ENCODE measurements around the gene DPP10. TPM values are rescaled to one million over a fixed set of nuclear protein-coding genes. Genes with fewer than 3 reads are reported as not detected.

The DPP10 gene
- total and polyA plus RNA-seq, 10 of the 15 experiments (the other 5 are each of a cell fraction or from before 2014, with no cell fraction given) = not detected

DNA sequence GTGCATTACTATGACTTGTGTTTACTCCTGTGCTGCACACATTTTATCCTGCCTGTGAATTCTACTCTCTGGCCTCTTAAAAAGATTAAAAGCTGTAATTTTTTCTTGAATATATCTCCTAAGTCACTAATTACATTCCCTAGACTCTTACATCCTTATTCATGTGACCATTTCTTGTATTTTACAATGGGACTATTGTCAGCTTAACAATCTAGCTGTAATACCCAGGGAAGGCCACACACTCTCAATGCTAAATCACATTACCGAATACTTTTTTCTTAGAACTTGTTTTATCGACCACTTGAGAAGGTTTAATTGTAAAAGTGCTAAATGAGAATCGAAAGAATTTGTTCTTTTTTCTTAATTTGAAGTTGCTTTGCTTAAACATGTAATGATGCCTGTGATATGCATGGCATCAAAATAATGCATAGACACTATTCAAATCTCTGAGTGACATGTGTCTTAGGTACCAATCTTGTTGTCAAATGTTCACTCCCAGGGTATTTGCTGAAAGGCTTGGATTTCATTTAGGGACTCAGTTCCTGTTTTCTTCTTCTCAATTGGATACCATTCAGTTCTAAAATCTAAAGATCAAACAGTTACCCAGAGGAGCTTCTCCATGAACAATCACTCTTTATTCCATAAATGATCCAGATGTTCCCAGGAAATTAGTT lies 498.5 kb downstream of the DPP10 start:
- ATAC-seq = no peak
- intact Hi-C loops (cut with micrococcal nuclease; ENCODE audit: unreplicated experiment) = loop anchor here (1.0 kb wide), 1 partner anchor 48 kb away; no protein-coding TSS in a partner anchor
- no TSS peak for BruUV-seq (replicated peaks)
- in situ Hi-C loops (cut with MboI) = no loop called here
- Histone ChIP-seq H3K27ac (ENCODE audit: control insufficient read depth, insufficient read depth) (no peak overlapping the region), H3K27me3 (replicated peaks in 1 of 2; ENCODE audit: control insufficient read depth in 2 of 2, insufficient read depth in 2 of 2, low read length in 1 of 2) (no peaks in the 10 kb centered on the region), H3K36me3 (ENCODE audit: control insufficient read depth in 2 of 2, insufficient read depth in 2 of 2, low read length in 1 of 2) (no peaks in the 10 kb centered on the region), H3K79me2 (ENCODE audit: control insufficient read depth, insufficient read depth, low read length) (no peaks in the 10 kb centered on the region), H3K9me3 (replicated peaks; ENCODE audit: control insufficient read depth, insufficient read depth, low read length) (no peaks in the 10 kb centered on the region), H4K20me1 (ENCODE audit: control insufficient read depth, insufficient read depth) (no peaks in the 10 kb centered on the region), H3K4me3 (no peak overlapping the region), H2AFZ (ENCODE audit: control insufficient read depth, low read depth, low read length) (no peak overlapping the region), H3K9ac (ENCODE audit: control insufficient read depth, insufficient read depth, low read length) (no peak overlapping the region), H3K4me1 (ENCODE audit: control insufficient read depth, insufficient read depth, low read length) (no peaks in the 10 kb centered on the region), H3K4me2 (ENCODE audit: control insufficient read depth, insufficient read depth) (no peak overlapping the region)
- 24% methylated on average over 3 of the region's 3 CpGs for WGBS (ENCODE audit: insufficient coverage, insufficient replicate concordance, low lambda C conversion rate, missing lambda C conversion rate)
- DNase-seq (ENCODE audit: low read depth, low spot score) = no peak
- ChIA-PET RAD21 (ENCODE audit: unreplicated experiment) (no interaction called here), SMC1A (ENCODE audit: uncharacterized antibody, unreplicated experiment) (no interaction called here), CTCF (no interaction called here), POLR2A (no interaction called here)
- FAIRE-seq = no peak
- no peak for TF ChIP-seq STAT1 (conservative IDR thresholded peaks at IDR 0.05)
- no peak for TF ChIP-seq HDGF (IDR thresholded peaks at IDR 0.05)
- no peak for TF ChIP-seq JUND (IDR thresholded peaks at IDR 0.05; ENCODE audit: low read depth, low read length)
- no peak for TF ChIP-seq RAD21 (IDR thresholded peaks at IDR 0.05; ENCODE audit: insufficient read depth, low read depth, low read length)
- TF ChIP-seq GATAD2B (conservative IDR thresholded peaks at IDR 0.05; ENCODE audit: low read depth) = no peak
- no peak for TF ChIP-seq EED (IDR thresholded peaks at IDR 0.05; ENCODE audit: low read depth)
- TF ChIP-seq SREBF2 (IDR thresholded peaks at IDR 0.05; ENCODE audit: low read length) = no peak
- no peak for TF ChIP-seq ASH2L (IDR thresholded peaks at IDR 0.05; ENCODE audit: borderline replicate concordance, low read depth)
- no peak for TF ChIP-seq NFYA (IDR thresholded peaks at IDR 0.05; ENCODE audit: borderline replicate concordance, low read depth, low read length)
- no peak for TF ChIP-seq RELA (IDR thresholded peaks at IDR 0.05; ENCODE audit: borderline replicate concordance, partially characterized antibody)
- TF ChIP-seq CHD4 (IDR thresholded peaks at IDR 0.05) = no peak
- TF ChIP-seq POU2F2 (IDR thresholded peaks at IDR 0.05; ENCODE audit: borderline replicate concordance, low read depth, low read length) = no peak
- TF ChIP-seq, protein P1, sequence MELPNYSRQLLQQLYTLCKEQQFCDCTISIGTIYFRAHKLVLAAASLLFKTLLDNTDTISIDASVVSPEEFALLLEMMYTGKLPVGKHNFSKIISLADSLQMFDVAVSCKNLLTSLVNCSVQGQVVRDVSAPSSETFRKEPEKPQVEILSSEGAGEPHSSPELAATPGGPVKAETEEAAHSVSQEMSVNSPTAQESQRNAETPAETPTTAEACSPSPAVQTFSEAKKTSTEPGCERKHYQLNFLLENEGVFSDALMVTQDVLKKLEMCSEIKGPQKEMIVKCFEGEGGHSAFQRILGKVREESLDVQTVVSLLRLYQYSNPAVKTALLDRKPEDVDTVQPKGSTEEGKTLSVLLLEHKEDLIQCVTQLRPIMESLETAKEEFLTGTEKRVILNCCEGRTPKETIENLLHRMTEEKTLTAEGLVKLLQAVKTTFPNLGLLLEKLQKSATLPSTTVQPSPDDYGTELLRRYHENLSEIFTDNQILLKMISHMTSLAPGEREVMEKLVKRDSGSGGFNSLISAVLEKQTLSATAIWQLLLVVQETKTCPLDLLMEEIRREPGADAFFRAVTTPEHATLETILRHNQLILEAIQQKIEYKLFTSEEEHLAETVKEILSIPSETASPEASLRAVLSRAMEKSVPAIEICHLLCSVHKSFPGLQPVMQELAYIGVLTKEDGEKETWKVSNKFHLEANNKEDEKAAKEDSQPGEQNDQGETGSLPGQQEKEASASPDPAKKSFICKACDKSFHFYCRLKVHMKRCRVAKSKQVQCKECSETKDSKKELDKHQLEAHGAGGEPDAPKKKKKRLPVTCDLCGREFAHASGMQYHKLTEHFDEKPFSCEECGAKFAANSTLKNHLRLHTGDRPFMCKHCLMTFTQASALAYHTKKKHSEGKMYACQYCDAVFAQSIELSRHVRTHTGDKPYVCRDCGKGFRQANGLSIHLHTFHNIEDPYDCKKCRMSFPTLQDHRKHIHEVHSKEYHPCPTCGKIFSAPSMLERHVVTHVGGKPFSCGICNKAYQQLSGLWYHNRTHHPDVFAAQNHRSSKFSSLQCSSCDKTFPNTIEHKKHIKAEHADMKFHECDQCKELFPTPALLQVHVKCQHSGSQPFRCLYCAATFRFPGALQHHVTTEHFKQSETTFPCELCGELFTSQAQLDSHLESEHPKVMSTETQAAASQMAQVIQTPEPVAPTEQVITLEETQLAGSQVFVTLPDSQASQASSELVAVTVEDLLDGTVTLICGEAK (IDR thresholded peaks at IDR 0.05; ENCODE audit: borderline replicate concordance) = no peak
- no peak for TF ChIP-seq NBN (IDR thresholded peaks at IDR 0.05)
- TF ChIP-seq WRNIP1 (IDR thresholded peaks at IDR 0.05; ENCODE audit: borderline replicate concordance, low read depth, low read length) = no peak

Data from GM12878 (cell line).